MM.1S (cell line): Measurements from ENCODE around the gene C16orf89.

Source experiments
- CTCF ChIP-seq: fragments of 300-600 bp; sonication (generic); IDR thresholded peaks from 2 replicates; pipeline ENCODE4 v1.5.1; 2016; ENCODE audit warnings: antibody characterized with exemption, low read length, mixed read lengths
- EZH2 ChIP-seq: fragments of 300-600 bp; sonication (generic); optimal IDR thresholded peaks from 2 replicates; pipeline ENCODE3; 2017; ENCODE audit warnings: low read depth, mild to moderate bottlenecking, antibody characterized with exemption, low read length, mixed read lengths
- EZH2phosphoT487 ChIP-seq: fragments of 300-600 bp; sonication (generic); IDR thresholded peaks from 2 replicates; pipeline ENCODE4 v1.6.1; 2018; ENCODE audit warnings: antibody characterized with exemption, low read length

GRCh38 chr16:5035909-5036227 lies 29.9 kb downstream of the C16orf89 start:
- no peak for TF ChIP-seq CTCF
- no peak for TF ChIP-seq EZH2phosphoT487
- no peak for TF ChIP-seq EZH2
